Cardiac muscle cell (in vitro differentiated cells and primary cell): ENCODE data around the gene GTF2E1. TPM values are rescaled to one million over a fixed set of nuclear protein-coding genes. Genes with fewer than 3 reads are reported as not detected.
A peak's percentile ranks its signal among the peaks of the same experiment; 100 is the strongest.
"Not testable (repeated sequence)": the region's sequence is repeated elsewhere in the genome, so short reads cannot be mapped to it uniquely, and the experiment has no call there.

Experiments used
- DNase-seq, 2 donors: peaks; one replicate each; pipeline versions ENCODE4 v3.0.0 to v3.0.0-alpha.2; 2010 to 2017; ENCODE audit warnings: low read depth in 1 of 2, low spot score in 1 of 2
- H3K27ac ChIP-seq: fragments of 200-600 bp; sonication (generic); 2 replicates; pipeline ENCODE4 v1.5.1; 2016
- H3K27me3 ChIP-seq: fragments of 200-600 bp; sonication (generic); 2 replicates; pipeline ENCODE4 v1.6.0; 2016; ENCODE audit warnings: control low read depth
- H3K36me3 ChIP-seq: fragments of 200-600 bp; sonication (generic); 2 replicates; pipeline ENCODE4 v1.5.1; 2016; ENCODE audit warnings: control low read depth
- H3K4me1 ChIP-seq: fragments of 200-600 bp; sonication (generic); 2 replicates; pipeline ENCODE4 v1.8.1; 2017; ENCODE audit warnings: low read depth, mild to moderate bottlenecking, mixed run types
- H3K4me3 ChIP-seq: fragments of 200-600 bp; sonication (generic); 2 replicates; pipeline ENCODE4 v1.5.1; 2016; ENCODE audit warnings: mild to moderate bottlenecking
- H3K9me3 ChIP-seq: fragments of 200-600 bp; sonication (generic); 2 replicates; pipeline ENCODE4 v1.5.1; 2017; ENCODE audit warnings: low read depth, mild to moderate bottlenecking, control low read depth
- polyA plus RNA-seq: library from polyadenylated mRNA; unstranded; fragments of >200 nt; fragmentation: Nextera tagmentation; extraction: Ambion mirVana; gene quantifications from 2 replicates; pipeline ENCODE4 v1.2.1, GENCODE V29; 2016
- total RNA-seq: library from RNA; depleted of rRNA; stranded (reverse); fragments of >200 nt; gene quantifications from 2 replicates; pipeline ENCODE4 v1.2.3, GENCODE V29; 2016
- TF ChIP-seq, protein P1 (sequence below): IDR thresholded peaks from 2 replicates; pipeline ENCODE4 v1.5.1; 2012; ENCODE audit warnings: low read depth, mild to moderate bottlenecking, low read length

The GTF2E1 gene
- total and polyA plus RNA-seq, 2 experiments from 2014 or later: 21.5 to 23.6 TPM

DNA sequence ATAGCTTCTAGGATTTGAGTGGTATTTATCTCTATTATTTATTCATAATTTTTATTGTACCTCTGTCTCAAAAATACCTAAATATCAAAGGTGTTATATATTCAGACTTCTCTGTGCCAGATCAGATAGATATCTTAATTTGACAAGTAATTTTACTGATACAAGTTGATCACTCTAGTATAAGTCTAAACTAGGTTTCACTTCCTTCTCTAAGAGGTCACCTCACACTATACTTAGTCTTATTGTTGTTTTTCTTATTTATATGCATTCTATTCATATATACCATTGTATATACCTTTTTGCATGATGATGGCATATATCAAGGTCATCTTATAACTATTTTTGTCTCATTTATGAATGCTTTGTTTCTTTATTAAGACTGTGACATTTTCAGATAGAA is 34.1 kb upstream of the GTF2E1 start:
- no peak for DNase-seq
- H3K9me3 ChIP-seq: no peaks in the 10 kb centered on the region
- TF ChIP-seq, protein P1, sequence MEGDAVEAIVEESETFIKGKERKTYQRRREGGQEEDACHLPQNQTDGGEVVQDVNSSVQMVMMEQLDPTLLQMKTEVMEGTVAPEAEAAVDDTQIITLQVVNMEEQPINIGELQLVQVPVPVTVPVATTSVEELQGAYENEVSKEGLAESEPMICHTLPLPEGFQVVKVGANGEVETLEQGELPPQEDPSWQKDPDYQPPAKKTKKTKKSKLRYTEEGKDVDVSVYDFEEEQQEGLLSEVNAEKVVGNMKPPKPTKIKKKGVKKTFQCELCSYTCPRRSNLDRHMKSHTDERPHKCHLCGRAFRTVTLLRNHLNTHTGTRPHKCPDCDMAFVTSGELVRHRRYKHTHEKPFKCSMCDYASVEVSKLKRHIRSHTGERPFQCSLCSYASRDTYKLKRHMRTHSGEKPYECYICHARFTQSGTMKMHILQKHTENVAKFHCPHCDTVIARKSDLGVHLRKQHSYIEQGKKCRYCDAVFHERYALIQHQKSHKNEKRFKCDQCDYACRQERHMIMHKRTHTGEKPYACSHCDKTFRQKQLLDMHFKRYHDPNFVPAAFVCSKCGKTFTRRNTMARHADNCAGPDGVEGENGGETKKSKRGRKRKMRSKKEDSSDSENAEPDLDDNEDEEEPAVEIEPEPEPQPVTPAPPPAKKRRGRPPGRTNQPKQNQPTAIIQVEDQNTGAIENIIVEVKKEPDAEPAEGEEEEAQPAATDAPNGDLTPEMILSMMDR: no peak
- H3K4me1 ChIP-seq: no peaks in the 10 kb centered on the region
- H3K27ac ChIP-seq: no peak overlapping the region
- no peak overlapping the region for H3K4me3 ChIP-seq
- no peaks in the 10 kb centered on the region for H3K36me3 ChIP-seq
- no peaks in the 10 kb centered on the region for H3K27me3 ChIP-seq

DNA sequence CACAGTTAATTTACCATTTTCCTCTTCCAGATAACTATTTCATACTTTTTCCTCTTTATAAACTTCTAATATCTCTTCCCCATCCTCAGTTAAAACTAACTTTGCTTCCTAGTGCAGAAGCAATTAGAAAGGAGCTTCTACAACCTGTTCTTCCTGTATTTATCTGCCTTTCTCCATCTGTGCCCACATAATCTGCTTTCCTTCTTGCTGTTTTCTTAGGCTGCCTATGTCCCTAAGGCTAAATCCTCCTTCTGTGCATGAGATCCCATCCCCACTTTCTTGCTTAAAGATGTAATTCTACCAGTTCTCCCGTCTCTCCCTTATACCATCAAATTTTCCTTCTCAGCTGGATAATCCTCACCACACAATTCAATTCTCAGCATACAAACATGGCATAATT is 32.2 kb upstream of the GTF2E1 start:
- TF ChIP-seq, protein P1: no peak
- no peak overlapping the region for H3K4me3 ChIP-seq
- H3K27ac ChIP-seq: no peak overlapping the region
- H3K4me1 ChIP-seq: no peaks in the 10 kb centered on the region
- no peaks in the 10 kb centered on the region for H3K27me3 ChIP-seq
- H3K36me3 ChIP-seq: no peaks in the 10 kb centered on the region
- no peaks in the 10 kb centered on the region for H3K9me3 ChIP-seq
- no peak for DNase-seq

DNA sequence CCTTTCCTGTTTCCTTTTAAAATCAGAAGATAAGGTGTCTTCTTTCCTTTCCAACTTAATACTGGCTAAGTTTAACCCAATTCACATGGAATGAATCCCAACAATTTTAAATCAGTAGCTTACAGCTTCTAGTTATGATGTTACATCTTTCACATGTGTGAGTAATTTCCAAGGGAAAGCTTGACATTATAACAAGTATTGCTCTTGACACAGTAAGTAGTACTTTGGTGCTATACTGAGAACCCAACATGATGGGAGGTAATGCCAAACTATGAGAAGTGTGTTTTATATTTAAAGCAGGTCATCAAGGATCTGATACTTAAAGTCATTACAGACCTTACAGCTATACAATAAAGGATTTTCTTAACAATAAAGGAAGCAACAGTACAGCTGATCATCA is 29.3 kb upstream of the GTF2E1 start:
- no peak for DNase-seq
- no peaks in the 10 kb centered on the region for H3K27me3 ChIP-seq
- H3K9me3 ChIP-seq: no peaks in the 10 kb centered on the region
- no peaks in the 10 kb centered on the region for H3K4me1 ChIP-seq
- TF ChIP-seq, protein P1: no peak
- H3K4me3 ChIP-seq: no peak overlapping the region
- H3K27ac ChIP-seq: no peak overlapping the region
- H3K36me3 ChIP-seq: no peaks in the 10 kb centered on the region

DNA sequence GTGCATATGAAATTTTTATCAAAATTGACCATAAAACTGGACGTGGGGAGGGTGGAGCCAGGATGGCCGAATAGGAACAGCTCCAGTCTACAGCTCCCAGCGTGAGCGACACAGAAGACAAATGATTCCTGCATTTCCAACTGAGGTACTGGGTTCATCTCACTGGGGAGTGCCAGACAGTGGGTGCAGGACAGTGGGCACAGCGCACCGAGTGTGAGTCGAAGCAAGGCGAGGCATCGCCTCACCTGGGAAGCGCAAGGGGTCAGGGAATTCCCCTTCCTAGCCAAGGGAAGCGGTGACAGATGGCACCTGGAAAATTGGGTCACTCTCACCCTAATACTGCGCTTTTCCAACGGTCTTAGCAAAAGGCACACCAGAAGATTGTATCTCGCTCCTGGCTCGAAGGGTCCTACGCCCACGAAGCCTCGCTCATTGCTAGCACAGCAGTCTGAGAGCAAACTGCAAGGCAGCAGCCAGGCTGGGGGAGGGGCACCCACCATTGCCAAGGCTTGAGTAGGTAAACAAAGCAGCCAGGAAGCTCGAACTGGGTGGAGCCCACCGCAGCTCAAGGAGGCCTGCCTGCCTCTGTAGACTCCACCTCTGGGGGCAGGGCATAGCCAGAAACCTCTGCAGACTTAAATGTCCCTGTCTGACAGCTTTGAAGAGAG is 23.2 kb upstream of the GTF2E1 start:
- not testable (repeated sequence) for H3K9me3 ChIP-seq, H3K4me1 ChIP-seq, H3K27me3 ChIP-seq, H3K36me3 ChIP-seq
- Histone ChIP-seq H3K27ac (peak overlapping the region; percentile 37), H3K4me3 (peak overlapping the region; percentile 16)
- peak; percentile 15 to 25 for DNase-seq

DNA sequence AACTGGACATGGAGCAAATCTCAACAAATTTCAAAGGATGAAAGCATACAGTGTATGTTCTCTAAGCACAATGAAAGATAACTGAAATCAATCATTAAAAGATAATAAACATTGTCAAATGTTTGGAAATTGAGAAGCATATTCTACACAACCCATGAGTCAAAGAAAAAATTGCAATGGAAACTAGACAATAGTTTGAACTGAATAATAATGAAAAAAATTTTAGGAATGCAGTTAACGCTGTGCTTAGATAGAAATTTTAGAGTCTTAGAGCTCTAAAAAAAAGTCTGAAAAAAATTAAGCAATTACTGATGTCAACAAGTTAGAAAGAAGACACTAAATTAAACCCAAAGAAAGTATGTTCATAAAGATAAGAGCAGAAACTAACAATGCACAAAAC is 15.8 kb upstream of the GTF2E1 start:
- H3K4me3 ChIP-seq: no peak overlapping the region
- TF ChIP-seq, protein P1: no peak
- no peaks in the 10 kb centered on the region for H3K9me3 ChIP-seq
- no peaks in the 10 kb centered on the region for H3K27me3 ChIP-seq
- H3K27ac ChIP-seq: no peak overlapping the region
- no peaks in the 10 kb centered on the region for H3K4me1 ChIP-seq
- H3K36me3 ChIP-seq: no peaks in the 10 kb centered on the region
- peak in 1 of 2 donors; percentile 10 for DNase-seq

DNA sequence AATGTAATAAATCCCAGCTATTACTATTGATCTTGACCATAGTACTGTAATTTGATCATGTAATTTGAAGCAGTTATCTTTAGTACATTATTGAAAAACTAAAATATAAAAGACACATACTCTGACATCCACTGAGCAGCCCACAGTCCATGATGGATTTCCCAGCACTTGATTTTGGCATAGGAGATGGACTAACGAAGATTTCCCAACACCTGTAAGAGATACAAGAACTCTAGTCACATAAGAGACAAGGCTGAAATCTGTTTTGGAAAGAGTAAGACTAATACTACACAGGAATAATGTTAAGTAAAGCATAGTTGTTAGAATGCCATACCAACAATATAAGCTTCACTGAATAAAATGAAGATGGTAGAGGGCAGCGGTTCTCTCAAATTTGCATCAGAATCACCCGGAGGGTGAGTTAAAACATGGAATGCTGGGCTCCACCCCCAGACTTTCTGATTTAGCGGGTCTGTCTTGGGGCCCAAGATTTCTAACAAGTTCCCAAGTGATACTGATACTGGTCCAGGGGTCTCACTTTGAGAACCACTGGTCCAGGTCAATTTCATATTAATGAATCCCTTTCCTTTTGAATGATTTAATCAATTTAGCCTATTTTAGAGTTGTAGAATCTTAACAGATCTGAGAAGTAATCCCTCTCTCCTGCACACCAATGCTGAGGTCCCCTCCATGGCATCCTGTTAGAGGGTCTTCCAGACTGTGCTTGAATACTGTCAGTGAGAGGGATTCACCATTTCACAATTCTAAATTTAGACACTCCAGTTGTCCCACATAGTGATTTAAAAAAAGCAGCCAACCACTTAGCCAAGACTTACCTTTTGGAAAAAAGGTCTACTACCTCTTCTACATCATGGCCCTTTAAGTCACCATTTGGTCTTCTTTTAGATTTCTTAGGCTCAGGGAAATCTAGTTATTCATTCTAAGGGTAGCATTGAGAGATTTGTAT is 11.7 kb upstream of the GTF2E1 start:
- no peaks in the 10 kb centered on the region for H3K9me3 ChIP-seq
- no peak overlapping the region for H3K27ac ChIP-seq
- no peak for DNase-seq
- H3K36me3 ChIP-seq: no peaks in the 10 kb centered on the region
- no peaks in the 10 kb centered on the region for H3K4me1 ChIP-seq
- H3K4me3 ChIP-seq: no peak overlapping the region
- TF ChIP-seq, protein P1: no peak
- H3K27me3 ChIP-seq: no peaks in the 10 kb centered on the region

DNA sequence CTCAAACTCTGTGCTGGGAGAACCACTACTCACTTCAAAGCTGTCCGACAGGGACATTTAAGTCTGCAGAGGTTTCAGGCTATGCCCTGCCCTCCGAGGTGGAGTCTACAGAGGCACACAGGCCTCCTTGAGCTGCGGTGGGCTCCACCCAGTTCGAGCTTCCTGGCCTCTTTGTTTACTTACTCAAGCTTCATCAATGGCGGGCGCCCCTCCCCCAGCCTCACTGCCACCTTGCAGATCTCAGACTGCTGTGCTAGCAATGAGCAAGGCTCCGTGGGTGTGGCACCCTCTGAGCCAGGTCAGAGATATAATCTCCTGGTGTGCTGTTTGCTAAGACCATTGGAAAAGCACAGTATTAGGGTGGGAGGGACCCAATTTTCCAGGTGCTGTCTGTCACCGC is 4.5 kb upstream of the GTF2E1 start:
- not testable (repeated sequence) for H3K27ac ChIP-seq, H3K4me1 ChIP-seq, H3K27me3 ChIP-seq, DNase-seq, H3K36me3 ChIP-seq, H3K4me3 ChIP-seq, H3K9me3 ChIP-seq
